Neural progenitor cell (in vitro differentiated cells): Measurements from ENCODE around the gene CYGB.
"Not testable (repeated sequence)": the region's sequence is repeated elsewhere in the genome, so short reads cannot be mapped to it uniquely, and the experiment has no call there.

Source experiments
- CTCF ChIP-seq: fragments of 200-600 bp; sonication (generic); IDR thresholded peaks from 2 replicates; pipeline ENCODE4 v1.5.1; 2017; ENCODE audit warnings: antibody characterized with exemption, mild to moderate bottlenecking
- EZH2 ChIP-seq: fragments of 200-600 bp; sonication (generic); IDR thresholded peaks from 2 replicates; pipeline ENCODE4 v1.6.1; 2017; ENCODE audit warnings: antibody characterized with exemption, mild to moderate bottlenecking, moderate library complexity

- not testable (repeated sequence) for TF ChIP-seq CTCF, EZH2
Observed at GRCh38 chr17:76508472-76509063, 28.9 kb downstream of the CYGB start.
